HTR-8/SVneo (cell line): Measurements from ENCODE around the gene BAG5.
"Not testable (repeated sequence)": the region's sequence is repeated elsewhere in the genome, so short reads cannot be mapped to it uniquely, and the experiment has no call there.

ENCODE experiments used
- DNase-seq: peaks from one replicate; pipeline ENCODE4 v3.0.0; 2011; ENCODE audit warnings: low spot score, mixed read lengths; ENCODE audit not compliant: insufficient read length
- FAIRE-seq: peaks from 2 replicates; lab custom pipeline; 2011; peaks lifted over from hg19 to GRCh38; lab: Jason Lieb, UNC

Gene BAG5

GRCh38 chr14:103514596-103515421 lies 47.6 kb downstream of the BAG5 start:
- DNase-seq = no peak
- no peak for FAIRE-seq

- no peak for FAIRE-seq
- no peak for DNase-seq
Measured at GRCh38 chr14:103512701-103513611, 49.5 kb downstream of the BAG5 start.

- DNase-seq, FAIRE-seq: not testable (repeated sequence)
Measured at GRCh38 chr14:103512180-103512579, 50.3 kb downstream of the BAG5 start.

GRCh38 chr14:103510724-103511693 lies 51.4 kb downstream of the BAG5 start:
- FAIRE-seq = no peak
- no peak for DNase-seq

GRCh38 chr14:103509864-103510723 lies 52.4 kb downstream of the BAG5 start:
- FAIRE-seq (no peak), DNase-seq (no peak)

GRCh38 chr14:103508521-103509329 lies 53.7 kb downstream of the BAG5 start:
- FAIRE-seq = no peak

GRCh38 chr14:103507751-103508150 lies 54.7 kb downstream of the BAG5 start:
- DNase-seq = no peak
- no peak for FAIRE-seq

More at GRCh38 chr14:103508521-103509329, 53.7 kb downstream of the BAG5 start:
- no peak for DNase-seq
